Retinal pigment epithelial cell (primary cell): Measurements from ENCODE around the gene MFSD6L.

Source experiments
- DNase-seq: peaks from one replicate; pipeline ENCODE4 v3.0.0-alpha.2; 2010; ENCODE audit warnings: low read depth
- H3K4me3 ChIP-seq: 2 replicates; pipeline ENCODE4 v1.5.1; 2011; ENCODE audit warnings: mild to moderate bottlenecking, low read length, control low read depth, moderate library complexity
- TF ChIP-seq, protein P1 (sequence below): conservative IDR thresholded peaks from 2 replicates; pipeline ENCODE4 v1.5.1; 2011; ENCODE audit warnings: low read depth, low read length, control low read depth, inconsistent platforms

Gene MFSD6L

DNA sequence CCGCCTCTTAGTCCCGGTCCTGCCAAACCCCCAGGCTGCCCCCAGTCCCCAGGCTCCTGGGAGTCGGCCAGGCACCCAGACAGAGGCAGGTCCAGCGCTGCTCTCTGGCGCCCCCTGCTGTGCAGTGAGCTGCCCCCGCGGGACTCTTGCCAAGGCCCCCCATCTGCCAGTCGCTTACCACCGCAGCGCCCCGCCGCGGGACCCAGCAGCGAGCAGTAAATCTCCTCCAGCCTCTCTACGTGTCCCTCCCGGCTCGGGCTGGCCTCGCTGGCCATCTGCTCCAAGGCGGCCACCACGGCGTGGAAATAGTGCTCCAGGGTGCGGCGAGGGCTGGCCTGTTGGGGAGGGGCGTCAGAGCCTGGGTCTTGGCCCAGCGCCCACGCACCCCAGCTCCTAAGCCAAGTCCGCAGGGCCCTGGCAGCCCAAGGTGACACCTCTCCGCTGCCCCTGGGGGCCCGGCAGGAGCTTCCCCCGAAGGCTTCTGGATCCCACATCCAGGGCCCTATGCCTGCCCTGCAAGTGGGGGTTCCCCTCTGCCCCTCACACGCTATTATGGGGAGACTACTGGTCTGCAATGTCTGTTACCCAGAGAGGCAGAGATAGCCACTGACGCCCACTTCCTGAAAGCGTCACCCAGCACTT is 33.7 kb upstream of the MFSD6L start:
- no peak overlapping the region for H3K4me3 ChIP-seq
- no peak for DNase-seq
- TF ChIP-seq, protein P1, sequence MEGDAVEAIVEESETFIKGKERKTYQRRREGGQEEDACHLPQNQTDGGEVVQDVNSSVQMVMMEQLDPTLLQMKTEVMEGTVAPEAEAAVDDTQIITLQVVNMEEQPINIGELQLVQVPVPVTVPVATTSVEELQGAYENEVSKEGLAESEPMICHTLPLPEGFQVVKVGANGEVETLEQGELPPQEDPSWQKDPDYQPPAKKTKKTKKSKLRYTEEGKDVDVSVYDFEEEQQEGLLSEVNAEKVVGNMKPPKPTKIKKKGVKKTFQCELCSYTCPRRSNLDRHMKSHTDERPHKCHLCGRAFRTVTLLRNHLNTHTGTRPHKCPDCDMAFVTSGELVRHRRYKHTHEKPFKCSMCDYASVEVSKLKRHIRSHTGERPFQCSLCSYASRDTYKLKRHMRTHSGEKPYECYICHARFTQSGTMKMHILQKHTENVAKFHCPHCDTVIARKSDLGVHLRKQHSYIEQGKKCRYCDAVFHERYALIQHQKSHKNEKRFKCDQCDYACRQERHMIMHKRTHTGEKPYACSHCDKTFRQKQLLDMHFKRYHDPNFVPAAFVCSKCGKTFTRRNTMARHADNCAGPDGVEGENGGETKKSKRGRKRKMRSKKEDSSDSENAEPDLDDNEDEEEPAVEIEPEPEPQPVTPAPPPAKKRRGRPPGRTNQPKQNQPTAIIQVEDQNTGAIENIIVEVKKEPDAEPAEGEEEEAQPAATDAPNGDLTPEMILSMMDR = peak; percentile 24

DNA sequence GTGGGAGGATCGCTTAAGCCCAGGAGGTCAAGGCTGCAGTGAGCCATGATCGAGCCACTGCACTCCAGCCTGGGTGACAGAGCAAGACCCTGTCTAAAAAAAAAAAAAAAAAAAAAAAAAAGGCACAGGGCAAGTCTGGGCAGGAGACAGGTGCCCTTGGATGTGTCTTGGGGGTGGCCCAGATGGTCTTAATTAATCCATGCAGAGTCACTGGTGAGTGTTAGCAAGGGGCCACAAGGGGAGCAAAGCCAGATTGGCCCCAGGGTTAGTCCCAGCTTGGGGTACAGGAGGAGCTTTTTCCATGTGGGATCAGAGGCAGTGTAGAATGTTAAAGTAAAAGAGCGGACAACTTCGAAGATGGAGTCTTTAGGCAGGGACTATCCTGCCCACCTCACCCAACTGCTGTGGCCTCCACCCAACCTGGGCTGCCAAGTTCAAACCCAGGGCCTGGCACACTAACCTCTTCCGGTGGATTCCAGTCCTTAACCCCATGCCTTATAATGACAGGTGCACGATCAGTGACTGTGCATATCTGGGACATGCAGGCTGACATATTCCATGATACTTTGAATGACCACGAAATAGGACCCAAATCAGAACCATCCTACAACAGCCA is 32.2 kb upstream of the MFSD6L start:
- DNase-seq = no peak
- TF ChIP-seq, protein P1 = no peak

DNA sequence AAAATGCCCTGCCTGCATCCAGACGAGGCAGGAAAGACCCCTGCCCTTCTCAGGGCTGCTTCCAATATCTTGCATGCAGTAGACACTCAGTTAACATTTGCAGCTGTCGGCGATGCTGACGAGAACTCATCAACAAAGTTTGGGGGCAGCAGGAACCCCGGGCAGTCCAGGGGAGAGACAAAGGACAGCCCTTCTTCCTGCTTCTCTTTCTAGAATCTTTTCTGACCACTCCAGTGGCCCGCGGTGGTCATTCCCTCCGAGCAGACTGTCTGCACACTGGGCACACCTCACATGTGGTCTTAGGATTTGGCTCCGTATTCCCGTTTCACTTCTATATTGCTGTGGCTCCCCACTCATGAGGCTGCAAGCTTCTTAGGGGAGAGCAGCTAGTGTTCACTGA is 31.0 kb upstream of the MFSD6L start:
- DNase-seq = no peak
- H3K4me3 ChIP-seq = no peak overlapping the region
- TF ChIP-seq, protein P1 = no peak

More for the DNA sequence above, 32.2 kb upstream of the MFSD6L start:
- no peak overlapping the region for H3K4me3 ChIP-seq

DNA sequence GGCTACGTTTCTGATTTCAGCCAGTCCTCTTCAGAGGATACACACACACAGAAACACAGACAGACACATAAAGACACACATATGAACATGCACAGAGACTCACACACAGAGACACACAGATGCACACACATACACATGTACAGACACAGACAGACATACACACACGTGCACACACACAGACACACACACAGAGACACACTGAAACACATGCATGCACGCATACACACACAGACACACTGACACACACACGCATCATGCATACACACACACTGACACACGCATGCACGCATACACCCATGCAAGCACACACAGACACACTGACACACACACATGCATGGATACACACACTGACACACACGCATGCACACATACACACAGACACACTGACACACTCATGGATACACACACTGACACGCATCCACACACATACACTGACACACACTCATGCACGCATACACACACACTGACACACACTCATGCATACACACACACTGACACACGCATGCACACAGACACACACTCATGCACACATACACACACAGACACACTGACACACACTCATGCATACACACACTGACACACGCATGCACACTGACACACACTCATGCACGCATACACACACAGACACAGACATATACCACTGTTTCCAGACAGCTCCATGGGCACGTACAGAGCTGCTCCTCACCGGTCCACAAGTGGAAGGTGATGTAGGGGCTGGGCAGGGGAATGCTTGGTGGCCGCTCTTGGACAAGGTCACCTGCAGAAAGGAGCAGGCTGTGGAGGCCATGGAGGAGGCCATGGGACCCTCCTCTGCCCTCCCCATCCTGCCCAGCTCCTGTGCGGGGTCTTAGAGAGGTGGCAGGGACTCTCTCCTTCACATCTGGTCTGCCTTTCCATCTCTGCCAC is 30.1 kb upstream of the MFSD6L start:
- no peak overlapping the region for H3K4me3 ChIP-seq
- TF ChIP-seq, protein P1 = no peak
- DNase-seq = no peak

DNA sequence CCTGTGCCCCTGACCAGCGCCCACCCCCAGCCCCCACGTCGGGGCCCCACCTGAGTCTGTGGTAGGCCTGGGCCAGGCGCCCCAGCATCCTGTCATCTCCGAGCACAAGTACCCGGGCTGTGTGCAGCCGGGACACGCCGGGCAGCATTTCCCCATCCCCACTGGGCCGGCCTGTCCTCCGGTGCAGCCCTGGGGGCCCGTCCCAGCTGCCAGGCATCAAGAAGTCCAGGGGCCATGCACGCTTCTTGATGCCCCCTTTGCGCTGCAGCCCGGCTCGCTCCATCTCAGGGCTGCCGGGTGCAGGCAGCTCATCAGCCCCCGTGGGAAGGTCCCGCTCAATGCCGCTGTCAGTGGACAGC is 29.3 kb upstream of the MFSD6L start:
- TF ChIP-seq, protein P1 = no peak
- DNase-seq = no peak
- no peak overlapping the region for H3K4me3 ChIP-seq

DNA sequence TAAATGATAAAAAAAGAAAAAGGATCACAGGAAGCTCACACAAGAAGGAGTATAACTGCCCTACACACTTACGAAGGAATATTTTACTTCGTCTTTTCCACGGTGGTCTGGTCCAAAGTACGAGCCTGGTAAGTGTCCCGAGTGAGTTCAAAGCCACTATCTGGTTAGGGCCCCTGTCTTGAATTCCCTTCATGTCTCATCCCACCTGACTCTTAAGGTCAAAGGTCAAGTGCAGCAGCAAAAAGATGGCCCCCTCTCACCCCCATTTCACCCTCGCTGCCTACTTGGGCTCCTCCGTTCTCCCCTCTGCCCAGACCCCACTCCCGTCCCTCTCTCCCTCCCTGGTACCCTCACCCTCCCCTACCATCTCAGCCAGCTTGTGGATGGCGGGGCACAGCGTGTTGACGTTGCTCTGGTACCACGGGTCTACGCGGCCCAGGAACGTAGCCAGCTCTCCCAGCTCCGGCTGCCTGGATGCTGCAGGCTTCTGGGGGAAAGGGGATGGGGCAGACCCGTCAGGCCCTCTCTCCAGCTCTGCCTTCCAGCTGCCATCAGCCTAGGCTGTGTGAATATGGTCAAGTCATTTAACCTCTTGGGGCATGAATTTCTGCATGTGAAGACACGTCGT is 27.8 kb upstream of the MFSD6L start:
- TF ChIP-seq, protein P1 = no peak
- DNase-seq = no peak
- H3K4me3 ChIP-seq = no peak overlapping the region
